Tibial nerve (tissue), 4 donors: ENCODE measurements around the gene STRIP1. TPM values are rescaled to one million over a fixed set of nuclear protein-coding genes. Genes with fewer than 3 reads are reported as not detected.

ENCODE experiments used
- DNase-seq, 2 donors: peaks; one replicate each; pipeline ENCODE4 v3.0.0-alpha.2; 2019; ENCODE audit warnings: low spot score in 2 of 2
- H3K27ac ChIP-seq, 4 donors: fragments of 200-600 bp; sonication (generic) in 3 of 4; one replicate each; pipeline ENCODE4 v1.5.1; 2017 to 2019; ENCODE audit warnings: mild to moderate bottlenecking in 1 of 4
- H3K27me3 ChIP-seq, 2 donors: fragments of 200-600 bp; sonication (generic) in 1 of 2; one replicate each; pipeline versions ENCODE4 v1.5.1 to v1.6.0; 2017 to 2019
- H3K36me3 ChIP-seq, 3 donors: fragments of 200-600 bp; sonication (generic); one replicate each; pipeline ENCODE4 v1.5.1; 2018 to 2019
- H3K4me1 ChIP-seq, 4 donors: fragments of 200-600 bp; sonication (generic) in 3 of 4; one replicate each; pipeline ENCODE4 v1.5.1; 2017 to 2019
- H3K4me3 ChIP-seq, 4 donors: fragments of 200-600 bp; sonication (generic) in 3 of 4; one replicate each; pipeline ENCODE4 v1.5.1; 2017 to 2019; ENCODE audit warnings: mild to moderate bottlenecking in 1 of 4, moderate library complexity in 1 of 4
- H3K9me3 ChIP-seq, 4 donors: fragments of 200-600 bp; sonication (generic) in 3 of 4; one replicate each; pipeline ENCODE4 v1.5.1; 2017 to 2019
- CTCF ChIP-seq, 5 experiments: fragments of 200-600 bp in 3 of 5; fragments of 450-650 bp in 2 of 5; sonication (generic) in 3 of 5; IDR thresholded peaks; one replicate each; pipeline ENCODE4 v1.5.1; 2016 to 2019; ENCODE audit warnings: antibody characterized with exemption in 5 of 5, mild to moderate bottlenecking in 3 of 5, moderate library complexity in 2 of 5
- EP300 ChIP-seq, 2 donors: sonication (generic); formaldehyde crosslinking; IDR thresholded peaks; one replicate each; pipeline ENCODE4 v1.6.1; 2017; ENCODE audit warnings: antibody characterized with exemption in 2 of 2, mild to moderate bottlenecking in 1 of 2
- POLR2A ChIP-seq, 2 donors: fragments of 450-650 bp; IDR thresholded peaks; one replicate each; pipeline ENCODE4 v1.6.1; 2017; ENCODE audit warnings: antibody characterized with exemption in 2 of 2, mild to moderate bottlenecking in 2 of 2, moderate library complexity in 2 of 2
- WGBS, 2 donors: methylation state at CpG; one replicate each; pipeline ENCODE4 v1.1.5; 2018; 5-methylcytosine and 5-hydroxymethylcytosine counted together
- total RNA-seq, 4 donors: library from RNA; depleted of rRNA; stranded (reverse); fragments of >200 nt; gene quantifications; one replicate each; pipeline ENCODE4 v1.1.0, GENCODE V29; 2016

The STRIP1 gene
- total RNA-seq, 4 donors from 2014 or later, result 37.7 to 43.5 (median 39.7) TPM

GRCh38 chr1:110098222-110099026 is 64.0 kb downstream of the STRIP1 start:
- Histone ChIP-seq H3K36me3 (no peaks in the 10 kb centered on the region), H3K27ac (no peak overlapping the region), H3K9me3 (no peaks in the 10 kb centered on the region), H3K4me3 (no peak overlapping the region), H3K27me3 (peaks cover 0 to 6% of the 10 kb centered on the region in 2 donors), H3K4me1 (no peaks in the 10 kb centered on the region)
- DNase-seq, result no peak
- WGBS, 2 donors, result 59 to 63% methylated on average over 8 to 9 of the region's 9 CpGs
- TF ChIP-seq CTCF (IDR thresholded peaks at IDR 0.05), result no peak
- no peak for TF ChIP-seq EP300 (IDR thresholded peaks at IDR 0.05)

GRCh38 chr1:110100335-110100734 is 65.9 kb downstream of the STRIP1 start:
- Histone ChIP-seq H3K27me3 (no peaks in the 10 kb centered on the region), H3K36me3 (no peaks in the 10 kb centered on the region), H3K4me3 (no peak overlapping the region), H3K4me1 (no peaks in the 10 kb centered on the region), H3K9me3 (no peaks in the 10 kb centered on the region), H3K27ac (no peak overlapping the region)
- no peak for DNase-seq
- TF ChIP-seq EP300 (IDR thresholded peaks at IDR 0.05), result no peak
- TF ChIP-seq CTCF (IDR thresholded peaks at IDR 0.05), result no peak
- TF ChIP-seq POLR2A (IDR thresholded peaks at IDR 0.05), result no peak
- WGBS, 2 donors, result 66% methylated on average over 2 of the region's 2 CpGs

- no peak for DNase-seq
- no peaks in the 10 kb centered on the region for H3K9me3 ChIP-seq
- WGBS, 2 donors, result 49% methylated on average over 4 to 7 of the region's 7 CpGs
These were observed 67.7 kb downstream of the STRIP1 start for GRCh38 chr1:110102081-110102480.

More at GRCh38 chr1:110102081-110102480, 67.7 kb downstream of the STRIP1 start:
- TF ChIP-seq CTCF (IDR thresholded peaks at IDR 0.05) (no peak), POLR2A (IDR thresholded peaks at IDR 0.05) (no peak), EP300 (IDR thresholded peaks at IDR 0.05) (no peak)
- no peaks in the 10 kb centered on the region for H3K4me1 ChIP-seq
- no peaks in the 10 kb centered on the region for H3K36me3 ChIP-seq
- H3K27ac ChIP-seq, result no peak overlapping the region
- no peak overlapping the region for H3K4me3 ChIP-seq
- H3K27me3 ChIP-seq, result no peaks in the 10 kb centered on the region

Other genes starting within 250 kb of the STRIP1 start
- gene CSF1, start 123.8 kb upstream of the STRIP1 start, total RNA-seq, result 100 to 1,000 TPM in 2 of 4 donors, 10 to 100 TPM in 2; 66.8 to 124 (median 90.8) TPM
- gene AHCYL1, start 49.9 kb upstream of the STRIP1 start, total RNA-seq, result 10 to 100 TPM; 45.4 to 76.3 (median 55.6) TPM
- gene ALX3, start 36.0 kb downstream of the STRIP1 start, total RNA-seq, result not detected
- under 1 TPM in 1 of 4 donors, not detected in 3; 0.42 TPM for gene UBL4B, start 77.8 kb downstream of the STRIP1 start, total RNA-seq
- gene SLC6A17, start 115.9 kb downstream of the STRIP1 start, total RNA-seq, result under 1 TPM in 2 of 4 donors, not detected in 2; under 0.01 to 0.22 TPM
- 1 to 10 TPM; 2.9 to 9.0 (median 6.1) TPM for gene KCNC4, start 175.7 kb downstream of the STRIP1 start, total RNA-seq